PC-9 (cell line): ENCODE data around the gene NFKBIL1.

Experiments
- EZH2 ChIP-seq: fragments of 200-600 bp; sonication (generic); IDR thresholded peaks from 2 replicates; pipeline ENCODE4 v1.8.0; 2017; ENCODE audit warnings: antibody characterized with exemption, low read depth
- TF ChIP-seq, protein P1 (sequence below): fragments of 200-600 bp; sonication (generic); conservative IDR thresholded peaks from 2 replicates; pipeline ENCODE4 v1.6.1; 2017; ENCODE audit warnings: mixed run types, antibody characterized with exemption, mild to moderate bottlenecking, moderate library complexity

- TF ChIP-seq, protein P1, sequence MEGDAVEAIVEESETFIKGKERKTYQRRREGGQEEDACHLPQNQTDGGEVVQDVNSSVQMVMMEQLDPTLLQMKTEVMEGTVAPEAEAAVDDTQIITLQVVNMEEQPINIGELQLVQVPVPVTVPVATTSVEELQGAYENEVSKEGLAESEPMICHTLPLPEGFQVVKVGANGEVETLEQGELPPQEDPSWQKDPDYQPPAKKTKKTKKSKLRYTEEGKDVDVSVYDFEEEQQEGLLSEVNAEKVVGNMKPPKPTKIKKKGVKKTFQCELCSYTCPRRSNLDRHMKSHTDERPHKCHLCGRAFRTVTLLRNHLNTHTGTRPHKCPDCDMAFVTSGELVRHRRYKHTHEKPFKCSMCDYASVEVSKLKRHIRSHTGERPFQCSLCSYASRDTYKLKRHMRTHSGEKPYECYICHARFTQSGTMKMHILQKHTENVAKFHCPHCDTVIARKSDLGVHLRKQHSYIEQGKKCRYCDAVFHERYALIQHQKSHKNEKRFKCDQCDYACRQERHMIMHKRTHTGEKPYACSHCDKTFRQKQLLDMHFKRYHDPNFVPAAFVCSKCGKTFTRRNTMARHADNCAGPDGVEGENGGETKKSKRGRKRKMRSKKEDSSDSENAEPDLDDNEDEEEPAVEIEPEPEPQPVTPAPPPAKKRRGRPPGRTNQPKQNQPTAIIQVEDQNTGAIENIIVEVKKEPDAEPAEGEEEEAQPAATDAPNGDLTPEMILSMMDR, result no peak
- TF ChIP-seq EZH2, result no peak
Observed at GRCh38 chr6:31575335-31575901, 28.0 kb downstream of the NFKBIL1 start, which contains the start of gene TNF.
